ENCODE results near the gene CILP. TPM values are rescaled to one million over a fixed set of nuclear protein-coding genes. Genes with fewer than 3 reads are reported as not detected.
A peak's percentile ranks its signal among the peaks of the same experiment; 100 is the strongest.
"Not testable (repeated sequence)": the region's sequence is repeated elsewhere in the genome, so short reads cannot be mapped to it uniquely, and the experiment has no call there.

The CILP gene
- total RNA-seq, 1 donor from 2014 or later = 10.2 TPM

DNA sequence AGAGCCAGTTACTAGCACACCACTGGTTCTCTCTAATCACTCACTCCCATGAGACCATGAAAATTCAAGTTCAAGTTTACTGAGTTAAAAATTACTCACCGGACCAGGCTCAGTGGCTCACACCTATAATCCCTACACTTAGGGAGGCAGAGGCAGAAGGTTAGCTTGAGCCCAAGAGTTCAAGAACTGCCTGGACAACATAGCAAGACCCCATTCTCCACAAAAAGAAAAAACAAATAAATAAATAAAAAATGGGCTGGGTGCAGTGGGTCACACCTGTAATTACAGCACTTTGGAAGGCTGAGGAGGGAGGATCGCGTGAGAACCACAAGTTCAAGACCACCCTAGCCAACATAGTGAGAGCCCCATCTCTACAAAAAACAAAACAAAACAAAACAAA, 21.2 kb upstream of the CILP start:
- intact Hi-C loops (cut with DNase I) = no loop called here
- no peaks in the 10 kb centered on the region for H3K4me1 ChIP-seq
- no peak overlapping the region for H3K4me3 ChIP-seq
- H3K36me3 ChIP-seq = no peaks in the 10 kb centered on the region
- no peak for ATAC-seq
- no peaks in the 10 kb centered on the region for H3K9me3 ChIP-seq
- H3K27me3 ChIP-seq (ENCODE audit: low read depth) = no peaks in the 10 kb centered on the region
- DNase-seq = no peak
- TF ChIP-seq, protein P1, sequence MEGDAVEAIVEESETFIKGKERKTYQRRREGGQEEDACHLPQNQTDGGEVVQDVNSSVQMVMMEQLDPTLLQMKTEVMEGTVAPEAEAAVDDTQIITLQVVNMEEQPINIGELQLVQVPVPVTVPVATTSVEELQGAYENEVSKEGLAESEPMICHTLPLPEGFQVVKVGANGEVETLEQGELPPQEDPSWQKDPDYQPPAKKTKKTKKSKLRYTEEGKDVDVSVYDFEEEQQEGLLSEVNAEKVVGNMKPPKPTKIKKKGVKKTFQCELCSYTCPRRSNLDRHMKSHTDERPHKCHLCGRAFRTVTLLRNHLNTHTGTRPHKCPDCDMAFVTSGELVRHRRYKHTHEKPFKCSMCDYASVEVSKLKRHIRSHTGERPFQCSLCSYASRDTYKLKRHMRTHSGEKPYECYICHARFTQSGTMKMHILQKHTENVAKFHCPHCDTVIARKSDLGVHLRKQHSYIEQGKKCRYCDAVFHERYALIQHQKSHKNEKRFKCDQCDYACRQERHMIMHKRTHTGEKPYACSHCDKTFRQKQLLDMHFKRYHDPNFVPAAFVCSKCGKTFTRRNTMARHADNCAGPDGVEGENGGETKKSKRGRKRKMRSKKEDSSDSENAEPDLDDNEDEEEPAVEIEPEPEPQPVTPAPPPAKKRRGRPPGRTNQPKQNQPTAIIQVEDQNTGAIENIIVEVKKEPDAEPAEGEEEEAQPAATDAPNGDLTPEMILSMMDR (IDR thresholded peaks at IDR 0.05) = no peak
- no peak overlapping the region for H3K27ac ChIP-seq

DNA sequence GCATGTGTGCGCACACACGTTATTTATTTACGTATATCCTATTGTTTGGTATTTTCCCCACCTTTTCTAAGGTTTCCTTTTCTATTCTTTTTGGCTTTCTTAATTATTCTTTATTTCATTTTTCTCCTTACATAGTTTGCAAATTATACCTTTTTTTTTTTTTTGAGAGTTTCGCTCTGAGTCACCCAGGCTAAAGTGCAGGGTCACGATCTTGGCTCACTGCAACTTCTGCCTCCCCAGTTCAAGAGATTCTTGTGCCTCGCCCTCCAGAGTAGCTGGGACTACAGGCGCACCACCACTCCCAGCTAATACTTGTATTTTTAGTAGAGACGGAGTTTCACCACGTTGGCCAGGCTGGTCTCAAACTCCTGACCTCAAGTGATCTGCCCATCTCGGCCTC, 20.0 kb upstream of the CILP start:
- intact Hi-C loops (cut with DNase I) = no loop called here
- no peak overlapping the region for H3K4me3 ChIP-seq
- ATAC-seq (no peak), DNase-seq (no peak)
- no peaks in the 10 kb centered on the region for H3K36me3 ChIP-seq
- H3K27me3 ChIP-seq (ENCODE audit: low read depth) = no peaks in the 10 kb centered on the region
- H3K9me3 ChIP-seq = no peaks in the 10 kb centered on the region
- H3K27ac ChIP-seq = no peak overlapping the region
- H3K4me1 ChIP-seq = no peaks in the 10 kb centered on the region
- TF ChIP-seq, protein P1 (IDR thresholded peaks at IDR 0.05) = no peak

DNA sequence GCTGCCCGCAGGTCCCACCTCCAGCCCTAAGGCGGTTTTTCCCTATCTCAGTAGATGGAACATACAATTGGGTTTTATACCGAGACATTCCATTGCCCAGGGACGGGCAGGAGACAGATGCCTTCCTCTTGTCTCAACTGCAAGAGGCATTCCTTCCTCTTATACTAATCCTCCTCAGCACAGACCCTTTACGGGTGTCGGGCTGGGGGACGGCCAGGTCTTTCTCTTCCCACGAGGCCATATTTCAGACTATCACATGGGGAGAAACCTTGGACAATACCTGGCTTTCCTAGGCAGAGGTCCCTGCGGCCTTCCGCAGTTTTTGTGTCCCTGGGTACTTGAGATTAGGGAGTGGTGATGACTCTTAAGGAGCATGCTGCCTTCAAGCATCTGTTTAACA, 15.6 kb upstream of the CILP start:
- H3K27ac ChIP-seq; intact Hi-C loops (cut with DNase I); H3K4me3 ChIP-seq; H3K9me3 ChIP-seq; H3K4me1 ChIP-seq; H3K27me3 ChIP-seq (ENCODE audit: low read depth); H3K36me3 ChIP-seq; ATAC-seq; DNase-seq: not testable (repeated sequence)

DNA sequence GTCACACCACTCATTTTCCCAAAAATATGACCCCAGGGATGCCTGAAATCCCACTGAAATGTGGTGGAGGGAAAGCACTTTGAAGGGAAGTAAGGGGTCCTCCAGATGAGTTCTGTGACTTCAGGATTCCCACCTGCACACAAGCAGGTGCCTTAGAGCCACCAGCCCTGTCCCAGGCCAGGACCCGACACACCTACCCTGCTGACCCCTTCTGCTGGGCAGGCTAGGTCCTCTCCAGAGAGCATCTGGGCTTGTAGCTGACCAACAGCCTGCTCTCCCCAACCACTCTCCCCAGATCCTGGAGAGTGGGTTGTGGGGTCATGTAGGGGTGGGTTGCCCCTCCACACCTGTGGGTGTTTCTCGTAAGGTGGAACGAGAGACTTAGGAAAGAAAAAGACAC, 14.9 kb upstream of the CILP start:
- Histone ChIP-seq H3K4me1 (no peaks in the 10 kb centered on the region), H3K36me3 (no peaks in the 10 kb centered on the region), H3K27me3 (ENCODE audit: low read depth) (no peaks in the 10 kb centered on the region), H3K27ac (no peak overlapping the region), H3K9me3 (no peaks in the 10 kb centered on the region), H3K4me3 (no peak overlapping the region)
- peak in 1 of 2 donors; percentile 21 for ATAC-seq
- DNase-seq = no peak
- intact Hi-C loops (cut with DNase I) = no loop called here
- TF ChIP-seq, protein P1 (IDR thresholded peaks at IDR 0.05) = no peak

DNA sequence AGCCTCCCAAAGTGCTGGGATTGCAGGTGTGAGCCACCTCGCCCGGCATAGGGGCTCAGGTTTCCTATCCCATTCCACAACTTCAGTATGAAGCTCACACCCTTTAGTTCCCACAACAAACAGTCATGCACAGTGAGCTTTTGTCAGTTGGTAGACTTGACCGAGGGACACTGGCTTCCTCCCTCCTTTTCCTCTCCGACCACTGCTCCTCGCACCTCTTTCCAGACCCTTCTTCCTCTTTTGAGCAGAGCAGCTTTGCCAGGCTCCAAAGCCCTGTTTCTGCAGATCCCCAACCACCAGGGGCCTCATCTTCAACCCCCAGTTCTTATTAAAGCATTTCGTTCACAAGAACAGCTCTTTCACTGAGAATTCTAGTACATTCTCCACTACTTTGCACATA, 12.7 kb upstream of the CILP start:
- Histone ChIP-seq H3K36me3 (no peaks in the 10 kb centered on the region), H3K4me1 (no peaks in the 10 kb centered on the region), H3K27ac (no peak overlapping the region), H3K4me3 (no peak overlapping the region), H3K9me3 (no peaks in the 10 kb centered on the region), H3K27me3 (ENCODE audit: low read depth) (no peaks in the 10 kb centered on the region)
- ATAC-seq (no peak), DNase-seq (no peak)
- intact Hi-C loops (cut with DNase I) = no loop called here
- TF ChIP-seq, protein P1 (IDR thresholded peaks at IDR 0.05) = no peak

DNA sequence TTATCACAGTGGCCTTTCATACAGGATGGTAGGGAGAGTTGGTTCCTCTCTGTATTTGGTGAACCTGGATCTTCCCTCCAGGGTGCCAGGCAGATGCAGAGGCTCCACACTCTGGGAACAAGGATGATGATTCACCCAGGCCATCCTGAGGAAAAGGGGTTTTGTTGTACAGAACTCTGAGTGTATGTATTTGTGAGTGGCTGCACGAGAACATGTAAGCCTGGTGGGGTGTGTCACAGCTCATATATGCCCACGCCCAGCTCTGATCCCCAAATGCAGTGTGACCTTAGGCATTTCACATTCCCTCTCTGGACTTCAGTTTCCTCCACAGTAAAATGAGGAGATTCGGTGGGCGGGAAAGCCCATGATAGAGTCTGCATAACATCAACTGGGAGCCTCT, 11.6 kb upstream of the CILP start:
- intact Hi-C loops (cut with DNase I) = no loop called here
- no peak for ATAC-seq
- Histone ChIP-seq H3K4me3 (no peak overlapping the region), H3K9me3 (no peaks in the 10 kb centered on the region), H3K27ac (no peak overlapping the region), H3K36me3 (no peaks in the 10 kb centered on the region), H3K4me1 (no peaks in the 10 kb centered on the region), H3K27me3 (ENCODE audit: low read depth) (no peaks in the 10 kb centered on the region)
- TF ChIP-seq, protein P1 (IDR thresholded peaks at IDR 0.05) = no peak
- no peak for DNase-seq
